HepG2 (cell line): ENCODE results near the gene GTPBP6. TPM values are rescaled to one million over a fixed set of nuclear protein-coding genes. Genes with fewer than 3 reads are reported as not detected.
A peak's percentile ranks its signal among the peaks of the same experiment; 100 is the strongest.

ENCODE experiments used
- ARID5B ChIP-seq: IDR thresholded peaks from 2 replicates; pipeline ENCODE4 v1.4.0; 2020; ENCODE audit warnings: mild to moderate bottlenecking, missing genetic modification reagents
- DMAP1 ChIP-seq: IDR thresholded peaks from 2 replicates; pipeline ENCODE4 v1.6.1; 2016
- ETV6 ChIP-seq: sonication (generic); formaldehyde crosslinking; conservative IDR thresholded peaks from 2 replicates; pipeline ENCODE4 v1.4.0; 2020; ENCODE audit warnings: missing genetic modification reagents
- HOXA9 ChIP-seq: sonication (generic); formaldehyde crosslinking; IDR thresholded peaks from 2 replicates; pipeline ENCODE4 v1.8.1; 2022; ENCODE audit warnings: missing genetic modification reagents, mild to moderate bottlenecking, moderate library complexity, borderline replicate concordance
- KDM1A ChIP-seq: IDR thresholded peaks from 2 replicates; pipeline ENCODE4 v1.6.1; 2016; ENCODE audit warnings: missing compliant biosample characterization
- KLF6 ChIP-seq: IDR thresholded peaks from 2 replicates; pipeline ENCODE4 v1.8.0; 2016; ENCODE audit warnings: missing biosample characterization, missing genetic modification reagents
- MED8 ChIP-seq: sonication (generic); formaldehyde crosslinking; IDR thresholded peaks from 2 replicates; pipeline ENCODE4 v1.8.1; 2023; ENCODE audit warnings: mild to moderate bottlenecking, missing genetic modification reagents; ENCODE audit not compliant: insufficient replicate concordance
- REPIN1 ChIP-seq: sonication (generic); formaldehyde crosslinking; IDR thresholded peaks from 2 replicates; pipeline ENCODE4 v1.8.0; 2022; ENCODE audit warnings: missing genetic modification reagents, low read depth, mild to moderate bottlenecking, borderline replicate concordance
- TFE3 ChIP-seq: IDR thresholded peaks from 2 replicates; pipeline ENCODE4 v1.6.1; 2016
- TOE1 ChIP-seq: sonication (generic); formaldehyde crosslinking; IDR thresholded peaks from 2 replicates; pipeline ENCODE4 v1.4.0; 2020; ENCODE audit warnings: mild to moderate bottlenecking, missing genetic modification reagents
- ZBTB2 ChIP-seq: sonication (generic); formaldehyde crosslinking; IDR thresholded peaks from 2 replicates; pipeline ENCODE4 v1.8.0; 2022; ENCODE audit warnings: low read depth, missing genetic modification reagents
- ZNF276 ChIP-seq: sonication (generic); formaldehyde crosslinking; IDR thresholded peaks from 2 replicates; pipeline ENCODE4 v1.4.0; 2020; ENCODE audit warnings: mild to moderate bottlenecking, low read depth, missing genetic modification reagents
- ZNF33A ChIP-seq: sonication (generic); formaldehyde crosslinking; IDR thresholded peaks from 2 replicates; pipeline ENCODE4 v1.5.1; 2020; ENCODE audit warnings: missing genetic modification reagents, mild to moderate bottlenecking, moderate library complexity, borderline replicate concordance
- ZNF530 ChIP-seq: sonication (generic); formaldehyde crosslinking; IDR thresholded peaks from 2 replicates; pipeline ENCODE4 v1.5.0; 2020; ENCODE audit warnings: low read depth, mild to moderate bottlenecking, missing genetic modification reagents
- ZNF605 ChIP-seq: sonication (generic); formaldehyde crosslinking; IDR thresholded peaks from 2 replicates; pipeline ENCODE4 v1.8.0; 2022; ENCODE audit warnings: mild to moderate bottlenecking, missing genetic modification reagents
- ZNF644 ChIP-seq: IDR thresholded peaks from 2 replicates; pipeline ENCODE4 v1.6.1; 2016; ENCODE audit warnings: low read depth
- ZNF800 ChIP-seq: sonication (generic); formaldehyde crosslinking; IDR thresholded peaks from 2 replicates; pipeline ENCODE4 v1.4.0; 2020; ENCODE audit warnings: missing genetic modification reagents
- ZNF816 ChIP-seq: sonication (generic); formaldehyde crosslinking; IDR thresholded peaks from 2 replicates; pipeline ENCODE4 v1.8.0; 2022; ENCODE audit warnings: missing genetic modification reagents, mild to moderate bottlenecking, borderline replicate concordance
- polyA plus RNA-seq, 8 experiments: library from polyadenylated mRNA; depleted of rRNA in 3 of 8; stranded (reverse) in 7 of 8; unstranded in 1 of 8; fragments of >200 nt; fragmentation: Illumina TruSeq in 4 of 8; extraction: Trizol in 4 of 8; gene quantifications; 2 replicates each; pipeline versions ENCODE4 v1.2.1 to v1.2.3, GENCODE V29; 2011 to 2016; ENCODE audit warnings: low read depth in 4 of 8, missing spikeins in 1 of 8, mixed read lengths in 1 of 8; ENCODE audit not compliant: insufficient read depth in 1 of 8
- total RNA-seq, 5 experiments: library from RNA; depleted of rRNA; stranded (reverse); fragments of >200 nt; fragmentation: Illumina TruSeq; extraction: Trizol; gene quantifications; 2 replicates each; pipeline ENCODE4 v1.2.3, GENCODE V29; 2016; ENCODE audit warnings: low read depth in 1 of 5

GTPBP6 gene
- total and polyA plus RNA-seq, 2 of the 13 experiments (the other 11 are each of a cell fraction or from before 2014, with no cell fraction given) = 20.2 to 39.6 TPM

- TF ChIP-seq TFE3 = no peak
- no peak for TF ChIP-seq TOE1 (CRISPR knock-in tag)
- TF ChIP-seq ZNF816 (CRISPR knock-in tag) = 0 out of 2 replicates have a peak, but pooled peaks have one; percentile 6
- TF ChIP-seq HOXA9 = 0 out of 2 replicates have a peak, but pooled peaks have one; percentile 30
- no peak for TF ChIP-seq ZNF276
- TF ChIP-seq ZNF605 = 0 out of 2 replicates have a peak, but pooled peaks have one; percentile 10
- no peak for TF ChIP-seq KDM1A (CRISPR knock-in tag)
- TF ChIP-seq KLF6 (CRISPR knock-in tag) = no peak
- TF ChIP-seq ZNF800 (CRISPR knock-in tag) = no peak
- TF ChIP-seq MED8 = no peak
- TF ChIP-seq ZNF33A (CRISPR knock-in tag) = no peak
- TF ChIP-seq DMAP1 = peak; percentile 39; the same call in 1 of the 2 replicates
- TF ChIP-seq REPIN1 = no peak
- TF ChIP-seq ARID5B = peak; percentile 7
- TF ChIP-seq ZBTB2 = 0 out of 2 replicates have a peak, but pooled peaks have one; percentile 1
- no peak for TF ChIP-seq ZNF530 (CRISPR knock-in tag)
- no peak for TF ChIP-seq ZNF644
- TF ChIP-seq ETV6 = peak; percentile 68; the same call in 1 of the 2 replicates
Observed at GRCh38 chrX:275967-276580, 42.5 kb downstream of the GTPBP6 start (continued).
